ENCODE data around the gene PTPRN2. TPM values are rescaled to one million over a fixed set of nuclear protein-coding genes. Genes with fewer than 3 reads are reported as not detected.

PTPRN2 gene
- total RNA-seq, 1 experiment from 2014 or later = 0.11 TPM

DNA sequence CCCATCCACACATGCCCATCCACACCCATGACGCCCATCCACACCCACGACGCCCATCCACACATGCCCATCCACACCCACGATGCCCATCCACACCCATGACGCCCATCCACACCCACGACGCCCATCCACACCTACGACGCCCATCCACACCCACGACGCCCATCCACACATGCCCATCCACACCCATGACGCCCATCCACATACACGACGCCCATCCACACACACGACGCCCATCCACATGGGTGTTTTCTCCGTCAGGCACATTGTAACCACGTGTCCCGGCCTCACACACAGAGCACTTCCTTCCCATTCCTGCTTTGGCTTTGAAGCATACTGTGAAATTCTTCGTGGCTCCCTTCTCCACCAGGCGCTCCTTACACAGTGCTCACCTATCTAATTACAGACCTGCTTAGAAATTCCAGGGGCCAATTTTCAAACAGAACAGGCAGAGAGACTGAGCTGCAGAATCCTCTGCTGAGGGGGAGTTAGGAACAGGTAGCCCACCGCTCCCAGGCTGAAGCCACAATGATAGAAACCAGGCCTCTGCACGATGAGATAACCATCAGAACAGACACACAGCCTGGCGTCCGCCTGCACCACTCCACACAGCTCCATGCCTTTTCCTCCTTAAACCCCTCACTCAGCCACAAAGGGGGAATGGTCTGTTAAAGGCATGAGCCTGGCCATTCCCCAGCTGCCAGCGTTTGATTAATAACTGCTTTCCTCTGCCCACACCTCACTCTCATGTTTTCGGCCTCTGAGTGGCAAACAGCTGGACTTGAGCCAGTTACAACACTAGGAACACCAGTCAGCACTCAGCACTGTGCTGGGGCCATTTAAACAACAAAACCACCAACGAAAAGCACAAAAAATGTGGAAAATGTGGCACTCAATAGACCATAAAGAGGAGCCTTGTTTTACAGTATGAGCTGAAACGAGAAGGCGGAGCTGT lies 501.6 kb downstream of the PTPRN2 start:
- DNase-seq (ENCODE audit: low spot score) = no peak
- intact Hi-C loops (cut with micrococcal nuclease; ENCODE audit: unreplicated experiment) = no loop called here
- TF ChIP-seq, protein P1, sequence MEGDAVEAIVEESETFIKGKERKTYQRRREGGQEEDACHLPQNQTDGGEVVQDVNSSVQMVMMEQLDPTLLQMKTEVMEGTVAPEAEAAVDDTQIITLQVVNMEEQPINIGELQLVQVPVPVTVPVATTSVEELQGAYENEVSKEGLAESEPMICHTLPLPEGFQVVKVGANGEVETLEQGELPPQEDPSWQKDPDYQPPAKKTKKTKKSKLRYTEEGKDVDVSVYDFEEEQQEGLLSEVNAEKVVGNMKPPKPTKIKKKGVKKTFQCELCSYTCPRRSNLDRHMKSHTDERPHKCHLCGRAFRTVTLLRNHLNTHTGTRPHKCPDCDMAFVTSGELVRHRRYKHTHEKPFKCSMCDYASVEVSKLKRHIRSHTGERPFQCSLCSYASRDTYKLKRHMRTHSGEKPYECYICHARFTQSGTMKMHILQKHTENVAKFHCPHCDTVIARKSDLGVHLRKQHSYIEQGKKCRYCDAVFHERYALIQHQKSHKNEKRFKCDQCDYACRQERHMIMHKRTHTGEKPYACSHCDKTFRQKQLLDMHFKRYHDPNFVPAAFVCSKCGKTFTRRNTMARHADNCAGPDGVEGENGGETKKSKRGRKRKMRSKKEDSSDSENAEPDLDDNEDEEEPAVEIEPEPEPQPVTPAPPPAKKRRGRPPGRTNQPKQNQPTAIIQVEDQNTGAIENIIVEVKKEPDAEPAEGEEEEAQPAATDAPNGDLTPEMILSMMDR (conservative IDR thresholded peaks at IDR 0.05; ENCODE audit: low read depth, low read length) = no peak
- no peak for TF ChIP-seq EZH2 (IDR thresholded peaks at IDR 0.05; ENCODE audit: borderline replicate concordance, low read depth, low read length, poor library complexity, severe bottlenecking)
- no TSS peak for BruUV-seq (replicated peaks)
- Histone ChIP-seq H3K36me3 (ENCODE audit: insufficient read depth, low read length, poor library complexity, severe bottlenecking) (no peaks in the 10 kb centered on the region), H3K9me3 (ENCODE audit: low read depth, low read length, poor library complexity, severe bottlenecking) (peaks cover 16% of the 10 kb centered on the region), H3K27ac (ENCODE audit: low read depth, low read length, poor library complexity, severe bottlenecking) (no peak overlapping the region), H3K27me3 (replicated peaks; ENCODE audit: insufficient read depth, low read depth, low read length, poor library complexity) (no peaks in the 10 kb centered on the region), H3K4me3 (ENCODE audit: low read depth, low read length, poor library complexity, severe bottlenecking) (no peak overlapping the region), H3K4me1 (ENCODE audit: insufficient read depth, low read length, poor library complexity, severe bottlenecking) (no peaks in the 10 kb centered on the region)
- ChIA-PET CTCF (no interaction called here), POLR2A (ENCODE audit: low non-redundant PET) (no interaction called here)

DNA sequence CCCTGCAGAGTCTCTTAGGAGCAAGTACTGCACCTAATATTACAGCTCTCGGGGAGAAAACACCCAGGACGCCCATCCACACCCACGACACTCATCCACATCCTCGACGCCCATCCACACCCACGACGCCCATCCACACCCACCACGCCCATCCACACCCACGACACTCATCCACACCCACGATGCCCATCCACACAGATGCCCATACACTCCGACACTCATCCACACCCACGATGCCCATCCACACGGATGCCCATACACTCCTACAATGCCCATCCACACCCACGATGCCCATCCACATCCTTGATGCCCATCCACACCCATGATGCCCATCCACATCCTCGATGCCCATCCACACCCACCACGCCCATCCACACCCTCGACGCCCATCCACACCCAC lies 503.1 kb downstream of the PTPRN2 start:
- Histone ChIP-seq H3K4me1 (ENCODE audit: insufficient read depth, low read length, poor library complexity, severe bottlenecking) (no peaks in the 10 kb centered on the region), H3K27me3 (replicated peaks; ENCODE audit: insufficient read depth, low read depth, low read length, poor library complexity) (no peaks in the 10 kb centered on the region), H3K27ac (ENCODE audit: low read depth, low read length, poor library complexity, severe bottlenecking) (no peak overlapping the region), H3K4me3 (ENCODE audit: low read depth, low read length, poor library complexity, severe bottlenecking) (no peak overlapping the region), H3K36me3 (ENCODE audit: insufficient read depth, low read length, poor library complexity, severe bottlenecking) (no peaks in the 10 kb centered on the region), H3K9me3 (ENCODE audit: low read depth, low read length, poor library complexity, severe bottlenecking) (peaks cover 18% of the 10 kb centered on the region)
- CTCF ChIA-PET = no interaction called here
- BruUV-seq (replicated peaks) = no TSS peak
- POLR2A ChIA-PET (ENCODE audit: low non-redundant PET) = no interaction called here
- intact Hi-C loops (cut with micrococcal nuclease; ENCODE audit: unreplicated experiment) = no loop called here
- DNase-seq (ENCODE audit: low spot score) = no peak
- TF ChIP-seq, protein P1 (conservative IDR thresholded peaks at IDR 0.05; ENCODE audit: low read depth, low read length) = no peak
- no peak for TF ChIP-seq EZH2 (IDR thresholded peaks at IDR 0.05; ENCODE audit: borderline replicate concordance, low read depth, low read length, poor library complexity, severe bottlenecking)

DNA sequence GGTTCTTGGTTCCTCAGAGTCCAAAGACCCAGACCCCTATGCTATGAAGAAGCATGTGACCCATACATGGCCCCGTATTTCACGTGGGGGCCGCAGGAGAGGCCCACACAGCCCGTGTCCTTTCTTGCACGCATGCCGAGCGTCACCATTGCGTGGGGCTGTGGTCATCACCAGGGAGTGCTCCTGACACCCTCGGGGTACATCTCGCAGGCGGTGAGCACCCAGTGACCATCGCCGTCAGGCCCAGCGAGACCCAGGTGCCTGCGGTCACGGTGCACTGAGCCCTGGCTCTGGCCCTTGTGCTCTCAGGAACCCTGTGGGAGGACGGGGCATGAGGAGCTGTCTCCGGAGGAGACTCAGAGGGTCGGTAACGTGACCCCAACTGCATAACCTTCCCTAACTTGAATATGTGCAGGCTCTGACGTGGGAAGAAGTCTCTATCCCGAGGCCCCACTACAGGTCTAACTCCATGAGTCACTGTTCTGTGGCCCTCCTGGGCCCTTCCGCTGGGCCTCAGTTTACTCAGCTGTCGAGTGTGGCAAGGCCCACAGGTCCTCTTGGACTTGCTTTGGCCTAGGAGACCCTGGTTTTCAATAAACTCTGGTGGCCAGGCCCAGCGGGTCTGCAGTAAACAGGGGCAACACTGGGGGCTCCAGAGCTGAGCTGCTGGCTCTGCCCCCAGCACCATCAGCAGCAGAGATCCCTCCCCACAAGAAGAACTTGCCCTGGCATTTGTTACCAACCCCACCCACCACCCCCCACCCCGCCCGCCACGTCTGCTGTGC lies 503.9 kb downstream of the PTPRN2 start:
- DNase-seq (ENCODE audit: low spot score) = no peak
- Histone ChIP-seq H3K4me1 (ENCODE audit: insufficient read depth, low read length, poor library complexity, severe bottlenecking) (no peaks in the 10 kb centered on the region), H3K36me3 (ENCODE audit: insufficient read depth, low read length, poor library complexity, severe bottlenecking) (no peaks in the 10 kb centered on the region), H3K27me3 (replicated peaks; ENCODE audit: insufficient read depth, low read depth, low read length, poor library complexity) (no peaks in the 10 kb centered on the region), H3K4me3 (ENCODE audit: low read depth, low read length, poor library complexity, severe bottlenecking) (no peak overlapping the region), H3K9me3 (ENCODE audit: low read depth, low read length, poor library complexity, severe bottlenecking) (peaks cover 18% of the 10 kb centered on the region), H3K27ac (ENCODE audit: low read depth, low read length, poor library complexity, severe bottlenecking) (no peak overlapping the region)
- POLR2A ChIA-PET (ENCODE audit: low non-redundant PET) = no interaction called here
- CTCF ChIA-PET = no interaction called here
- no peak for TF ChIP-seq EZH2 (IDR thresholded peaks at IDR 0.05; ENCODE audit: borderline replicate concordance, low read depth, low read length, poor library complexity, severe bottlenecking)
- TF ChIP-seq, protein P1 (conservative IDR thresholded peaks at IDR 0.05; ENCODE audit: low read depth, low read length) = no peak
- intact Hi-C loops (cut with micrococcal nuclease; ENCODE audit: unreplicated experiment) = no loop called here
- no TSS peak for BruUV-seq (replicated peaks)

All from A673 (cell line).